ENCODE data around the gene EHD2. TPM values are rescaled to one million over a fixed set of nuclear protein-coding genes. Genes with fewer than 3 reads are reported as not detected.

Gene EHD2
- total RNA-seq, 1 donor from 2014 or later, result 148 TPM

DNA sequence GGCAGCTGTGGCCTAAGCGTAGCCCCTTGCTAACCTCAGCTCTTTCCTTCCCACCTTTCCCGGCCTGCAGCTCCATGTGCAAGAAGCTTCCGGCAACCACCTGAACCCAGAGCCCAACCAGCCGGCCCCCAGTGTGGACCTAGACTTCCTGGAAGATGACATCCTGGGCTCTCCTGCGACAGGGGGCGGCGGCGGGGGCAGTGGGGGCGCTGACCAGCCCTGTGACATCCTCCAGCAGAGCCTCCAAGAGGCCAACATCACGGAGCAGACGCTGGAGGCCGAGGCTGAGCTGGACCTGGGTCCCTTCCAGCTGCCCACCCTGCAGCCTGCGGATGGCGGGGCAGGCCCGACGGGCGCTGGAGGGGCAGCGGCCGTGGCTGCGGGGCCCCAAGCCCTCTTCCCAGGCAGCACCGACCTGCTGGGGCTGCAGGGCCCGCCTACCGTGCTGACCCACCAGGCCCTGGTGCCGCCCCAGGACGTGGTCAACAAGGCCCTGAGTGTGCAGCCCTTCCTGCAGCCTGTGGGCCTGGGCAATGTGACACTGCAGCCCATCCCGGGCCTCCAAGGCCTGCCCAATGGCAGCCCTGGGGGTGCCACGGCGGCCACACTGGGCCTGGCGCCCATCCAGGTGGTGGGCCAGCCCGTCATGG lies 33.8 kb upstream of the EHD2 start:
- no peaks in the 10 kb centered on the region for H3K27me3 ChIP-seq (ENCODE audit: low read depth)
- H3K36me3 ChIP-seq, result peaks cover 69% of the 10 kb centered on the region
- intact Hi-C loops (cut with DNase I), result no loop called here
- H3K27ac ChIP-seq, result no peak overlapping the region
- TF ChIP-seq, protein P1, sequence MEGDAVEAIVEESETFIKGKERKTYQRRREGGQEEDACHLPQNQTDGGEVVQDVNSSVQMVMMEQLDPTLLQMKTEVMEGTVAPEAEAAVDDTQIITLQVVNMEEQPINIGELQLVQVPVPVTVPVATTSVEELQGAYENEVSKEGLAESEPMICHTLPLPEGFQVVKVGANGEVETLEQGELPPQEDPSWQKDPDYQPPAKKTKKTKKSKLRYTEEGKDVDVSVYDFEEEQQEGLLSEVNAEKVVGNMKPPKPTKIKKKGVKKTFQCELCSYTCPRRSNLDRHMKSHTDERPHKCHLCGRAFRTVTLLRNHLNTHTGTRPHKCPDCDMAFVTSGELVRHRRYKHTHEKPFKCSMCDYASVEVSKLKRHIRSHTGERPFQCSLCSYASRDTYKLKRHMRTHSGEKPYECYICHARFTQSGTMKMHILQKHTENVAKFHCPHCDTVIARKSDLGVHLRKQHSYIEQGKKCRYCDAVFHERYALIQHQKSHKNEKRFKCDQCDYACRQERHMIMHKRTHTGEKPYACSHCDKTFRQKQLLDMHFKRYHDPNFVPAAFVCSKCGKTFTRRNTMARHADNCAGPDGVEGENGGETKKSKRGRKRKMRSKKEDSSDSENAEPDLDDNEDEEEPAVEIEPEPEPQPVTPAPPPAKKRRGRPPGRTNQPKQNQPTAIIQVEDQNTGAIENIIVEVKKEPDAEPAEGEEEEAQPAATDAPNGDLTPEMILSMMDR (IDR thresholded peaks at IDR 0.05), result no peak
- no peak overlapping the region for H3K4me3 ChIP-seq
- H3K9me3 ChIP-seq, result no peaks in the 10 kb centered on the region
- ATAC-seq (no peak), DNase-seq (no peak)
- no peaks in the 10 kb centered on the region for H3K4me1 ChIP-seq

DNA sequence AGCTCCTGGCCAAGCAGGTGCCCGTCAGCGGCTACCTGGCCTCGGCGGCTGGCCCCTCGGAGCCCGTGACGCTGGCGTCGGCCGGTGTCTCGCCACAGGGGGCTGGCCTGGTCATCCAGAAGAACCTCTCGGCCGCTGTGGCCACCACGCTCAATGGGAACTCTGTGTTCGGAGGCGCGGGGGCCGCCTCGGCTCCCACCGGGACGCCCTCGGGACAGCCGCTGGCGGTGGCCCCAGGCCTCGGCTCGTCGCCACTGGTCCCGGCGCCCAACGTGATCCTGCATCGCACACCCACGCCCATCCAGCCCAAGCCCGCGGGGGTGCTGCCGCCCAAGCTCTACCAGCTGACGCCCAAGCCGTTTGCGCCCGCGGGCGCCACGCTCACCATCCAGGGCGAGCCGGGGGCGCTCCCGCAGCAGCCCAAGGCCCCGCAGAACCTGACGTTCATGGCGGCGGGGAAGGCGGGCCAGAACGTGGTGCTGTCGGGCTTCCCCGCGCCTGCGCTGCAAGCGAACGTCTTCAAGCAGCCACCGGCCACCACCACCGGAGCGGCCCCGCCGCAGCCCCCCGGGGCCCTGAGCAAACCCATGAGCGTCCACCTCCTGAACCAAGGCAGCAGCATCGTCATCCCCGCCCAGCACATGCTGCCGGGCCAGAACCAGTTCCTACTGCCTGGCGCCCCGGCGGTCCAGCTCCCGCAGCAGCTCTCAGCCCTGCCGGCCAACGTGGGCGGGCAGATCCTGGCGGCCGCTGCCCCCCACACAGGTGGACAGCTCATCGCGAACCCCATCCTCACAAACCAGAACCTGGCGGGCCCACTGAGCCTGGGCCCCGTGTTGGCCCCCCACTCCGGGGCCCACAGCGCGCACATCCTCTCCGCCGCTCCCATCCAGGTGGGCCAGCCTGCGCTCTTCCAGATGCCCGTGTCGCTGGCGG lies 33.0 kb upstream of the EHD2 start:
- Histone ChIP-seq H3K36me3 (peaks cover 65% of the 10 kb centered on the region), H3K4me1 (no peaks in the 10 kb centered on the region), H3K27ac (no peak overlapping the region), H3K9me3 (no peaks in the 10 kb centered on the region), H3K4me3 (no peak overlapping the region), H3K27me3 (ENCODE audit: low read depth) (no peaks in the 10 kb centered on the region)
- ATAC-seq (peak in 1 of 2 donors; percentile 16), DNase-seq (no peak)
- TF ChIP-seq, protein P1 (IDR thresholded peaks at IDR 0.05), result no peak
- intact Hi-C loops (cut with DNase I), result loop anchor here (10.0 kb wide), 1 partner anchor 235 kb away; no protein-coding TSS in a partner anchor

DNA sequence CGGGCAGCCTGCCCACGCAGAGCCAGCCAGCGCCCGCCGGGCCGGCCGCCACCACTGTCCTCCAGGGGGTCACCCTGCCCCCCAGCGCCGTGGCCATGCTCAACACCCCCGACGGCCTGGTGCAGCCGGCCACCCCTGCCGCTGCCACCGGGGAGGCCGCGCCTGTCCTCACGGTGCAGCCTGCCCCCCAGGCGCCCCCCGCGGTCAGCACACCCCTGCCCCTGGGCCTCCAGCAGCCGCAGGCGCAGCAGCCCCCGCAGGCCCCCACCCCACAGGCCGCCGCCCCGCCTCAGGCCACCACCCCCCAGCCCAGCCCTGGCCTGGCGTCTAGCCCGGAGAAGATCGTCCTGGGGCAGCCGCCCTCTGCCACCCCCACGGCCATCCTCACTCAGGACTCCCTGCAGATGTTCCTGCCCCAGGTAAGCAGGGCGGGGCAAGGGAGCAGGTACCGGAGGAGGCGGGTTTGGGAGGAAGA lies 32.3 kb upstream of the EHD2 start:
- TF ChIP-seq, protein P1 (IDR thresholded peaks at IDR 0.05), result no peak
- H3K4me1 ChIP-seq, result no peaks in the 10 kb centered on the region
- H3K27ac ChIP-seq, result no peak overlapping the region
- H3K27me3 ChIP-seq (ENCODE audit: low read depth), result no peaks in the 10 kb centered on the region
- intact Hi-C loops (cut with DNase I), result loop anchor here (10.0 kb wide), 1 partner anchor 236 kb away; no protein-coding TSS in a partner anchor
- no peak overlapping the region for H3K4me3 ChIP-seq
- no peaks in the 10 kb centered on the region for H3K9me3 ChIP-seq
- peaks cover 59% of the 10 kb centered on the region for H3K36me3 ChIP-seq
- ATAC-seq, result no peak
- DNase-seq, result no peak

DNA sequence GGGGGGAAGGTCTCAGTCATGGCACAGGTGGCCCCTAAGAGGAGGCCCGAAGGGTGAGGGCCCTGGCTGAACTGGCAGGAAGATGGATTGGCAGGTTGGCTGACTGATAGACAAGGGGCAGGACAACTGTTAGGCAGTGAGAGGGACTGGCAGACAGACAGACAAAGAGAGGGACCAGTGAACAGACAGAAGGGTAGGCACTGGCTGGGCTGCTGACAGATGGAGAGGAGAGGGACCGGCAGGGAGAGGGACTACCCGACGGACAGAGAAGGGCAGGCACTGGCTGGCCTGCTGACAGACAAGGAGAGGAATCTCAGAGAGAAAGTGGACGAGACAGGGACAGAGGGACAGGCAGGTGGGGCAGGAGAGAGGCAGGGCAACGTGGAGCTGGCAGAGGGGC lies 31.8 kb upstream of the EHD2 start:
- ATAC-seq, result no peak

DNA sequence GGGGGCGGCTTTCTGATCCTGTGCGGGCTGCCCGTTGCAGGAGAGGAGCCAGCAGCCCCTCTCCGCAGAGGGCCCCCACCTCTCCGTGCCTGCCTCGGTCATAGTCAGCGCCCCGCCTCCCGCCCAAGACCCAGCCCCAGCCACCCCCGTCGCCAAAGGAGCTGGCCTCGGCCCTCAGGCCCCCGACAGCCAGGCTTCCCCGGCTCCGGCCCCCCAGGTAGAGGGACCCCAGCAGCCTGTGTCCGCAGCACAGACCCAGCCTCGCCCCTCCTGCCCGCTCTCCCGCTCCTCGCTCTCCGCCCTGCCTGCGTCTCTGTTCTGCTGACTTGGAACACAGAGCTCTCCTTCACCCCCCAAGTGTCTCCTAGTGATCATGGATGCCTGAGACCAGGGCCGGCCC lies 31.3 kb upstream of the EHD2 start:
- DNase-seq (no peak), ATAC-seq (no peak)
- peaks cover 55% of the 10 kb centered on the region for H3K36me3 ChIP-seq
- H3K27me3 ChIP-seq (ENCODE audit: low read depth), result no peaks in the 10 kb centered on the region
- H3K27ac ChIP-seq, result no peak overlapping the region
- H3K4me3 ChIP-seq, result no peak overlapping the region
- TF ChIP-seq, protein P1 (IDR thresholded peaks at IDR 0.05), result no peak
- no peaks in the 10 kb centered on the region for H3K9me3 ChIP-seq
- H3K4me1 ChIP-seq, result no peaks in the 10 kb centered on the region
- intact Hi-C loops (cut with DNase I), result loop anchor here (10.0 kb wide), 1 partner anchor 237 kb away; no protein-coding TSS in a partner anchor

More for the DNA sequence above, 31.8 kb upstream of the EHD2 start:
- no peaks in the 10 kb centered on the region for H3K9me3 ChIP-seq
- no peak for DNase-seq
- TF ChIP-seq, protein P1 (IDR thresholded peaks at IDR 0.05), result no peak
- peaks cover 59% of the 10 kb centered on the region for H3K36me3 ChIP-seq
- H3K27ac ChIP-seq, result no peak overlapping the region
- H3K27me3 ChIP-seq (ENCODE audit: low read depth), result no peaks in the 10 kb centered on the region
- H3K4me1 ChIP-seq, result no peaks in the 10 kb centered on the region
- intact Hi-C loops (cut with DNase I), result loop anchor here (10.0 kb wide), 1 partner anchor 237 kb away; no protein-coding TSS in a partner anchor
- no peak overlapping the region for H3K4me3 ChIP-seq

Data from lower lobe of right lung (tissue), 2 donors.